ENCODE results near the gene MRPL18. TPM values are rescaled to one million over a fixed set of nuclear protein-coding genes. Genes with fewer than 3 reads are reported as not detected.
"Not testable (repeated sequence)": the region's sequence is repeated elsewhere in the genome, so short reads cannot be mapped to it uniquely, and the experiment has no call there.

Gene MRPL18
- total RNA-seq: 46.0 TPM
- long read RNA-seq, transcript MRPL18-201 (4 exons, 978 nt): major isoform, 35 of 46 reads
- long read RNA-seq, partial matches to known transcripts: 1 of 46 reads
- long read RNA-seq, other reads (novel, unspliced or antisense): 10 of 46 reads

DNA sequence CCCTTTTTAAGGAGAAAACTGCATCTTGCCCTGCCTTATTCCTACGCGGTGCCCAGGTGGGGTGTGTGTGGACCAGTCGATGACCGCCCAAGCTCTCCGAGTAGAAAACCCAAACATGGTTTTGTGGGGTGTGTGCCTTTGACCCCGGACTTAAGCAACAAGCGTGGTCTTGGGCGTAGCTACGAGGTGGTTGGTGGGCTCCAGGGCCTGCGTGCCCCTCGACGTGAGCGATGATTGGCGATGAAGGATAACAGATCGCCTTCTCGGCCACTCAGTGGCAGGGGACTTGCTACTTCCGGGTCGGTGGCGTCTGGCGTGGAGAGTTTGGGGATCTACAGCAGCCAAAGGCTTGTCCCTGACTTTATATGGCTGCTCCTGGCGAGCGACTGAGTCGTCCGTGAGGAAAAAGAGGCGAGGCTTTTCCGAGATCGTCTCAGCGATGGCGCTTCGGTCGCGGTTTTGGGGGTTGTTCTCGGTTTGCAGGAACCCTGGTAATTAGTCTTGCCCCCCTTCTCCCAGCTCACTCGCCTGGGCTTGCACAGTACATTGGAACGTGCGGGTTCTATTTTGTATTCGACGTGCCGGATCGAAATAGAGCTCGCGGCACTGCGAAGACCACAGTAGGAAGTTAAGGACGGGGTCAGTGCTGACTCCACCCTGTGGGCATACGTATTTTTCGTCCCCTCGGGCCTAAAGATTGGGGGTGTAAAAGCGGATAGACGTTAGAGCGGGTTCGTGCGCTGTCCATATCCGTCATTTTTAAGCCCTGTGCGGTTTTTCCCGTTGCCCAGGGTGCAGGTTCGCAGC, at the start of gene MRPL18:
TSS of gene MRPL18 (plus strand) at position 319 of the 807 bp plus-strand sequence. CDS start at position 440, 121 bp downstream.
- H3K27ac ChIP-seq: peak within 1 kb of the TSS; percentile 90
- ATAC-seq: peak; percentile 92
- intact Hi-C loops (cut with DNase I): no loop called here
- no peaks in the 10 kb centered on the region for H3K9me3 ChIP-seq
- H3K4me1 ChIP-seq: peaks cover 31% of the 10 kb centered on the region
- H3K4me3 ChIP-seq: peak within 1 kb of the TSS; percentile 98
- DNase-seq: peak; percentile 96
- no peak for TF ChIP-seq CTCF (IDR thresholded peaks at IDR 0.05)
- peaks cover 54% of the 10 kb centered on the region for H3K36me3 ChIP-seq
- no peaks in the 10 kb centered on the region for H3K27me3 ChIP-seq

- ATAC-seq (no peak), DNase-seq (no peak)
- H3K4me3 ChIP-seq: no peak overlapping the region
- no peak overlapping the region for H3K27ac ChIP-seq
- H3K27me3 ChIP-seq: no peaks in the 10 kb centered on the region
- peaks cover 97% of the 10 kb centered on the region for H3K36me3 ChIP-seq
- H3K9me3 ChIP-seq: no peaks in the 10 kb centered on the region
- intact Hi-C loops (cut with DNase I): no loop called here
- H3K4me1 ChIP-seq: peaks cover 12% of the 10 kb centered on the region
- TF ChIP-seq CTCF (IDR thresholded peaks at IDR 0.05): no peak
These were observed 48.1 kb upstream of the MRPL18 start for GRCh38 chr6:159742165-159742564.

DNA sequence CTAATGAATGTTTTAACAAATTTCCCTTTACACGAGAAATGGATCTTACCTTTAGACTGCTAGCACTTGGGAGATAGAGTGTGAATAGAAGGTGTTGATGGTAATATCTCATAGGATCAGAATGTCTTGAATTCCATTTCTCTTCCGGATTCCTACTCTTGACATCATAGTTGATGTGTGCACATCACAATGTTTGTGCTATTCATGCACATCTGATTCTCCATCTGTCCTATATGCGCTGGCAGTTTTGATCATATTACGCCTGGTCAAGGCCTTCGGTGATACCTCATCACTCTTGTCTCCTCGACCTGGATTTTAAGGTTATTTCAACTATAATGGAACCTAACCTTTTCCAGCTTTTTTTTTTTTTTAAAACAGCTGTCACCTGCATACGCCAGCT, 45.2 kb upstream of the MRPL18 start:
- ATAC-seq (no peak), DNase-seq (no peak)
- intact Hi-C loops (cut with DNase I): no loop called here
- no peak overlapping the region for H3K27ac ChIP-seq
- H3K9me3 ChIP-seq: no peaks in the 10 kb centered on the region
- H3K27me3 ChIP-seq: no peaks in the 10 kb centered on the region
- H3K4me1 ChIP-seq: no peaks in the 10 kb centered on the region
- peaks cover 100% of the 10 kb centered on the region for H3K36me3 ChIP-seq
- H3K4me3 ChIP-seq: no peak overlapping the region
- TF ChIP-seq CTCF (IDR thresholded peaks at IDR 0.05): no peak

GRCh38 chr6:159746759-159747158, 43.5 kb upstream of the MRPL18 start:
- Histone ChIP-seq H3K36me3 (peaks cover 100% of the 10 kb centered on the region), H3K9me3 (no peaks in the 10 kb centered on the region), H3K4me3 (no peak overlapping the region), H3K4me1 (no peaks in the 10 kb centered on the region), H3K27me3 (no peaks in the 10 kb centered on the region), H3K27ac (no peak overlapping the region)
- intact Hi-C loops (cut with DNase I): no loop called here
- no peak for TF ChIP-seq CTCF (IDR thresholded peaks at IDR 0.05)
- ATAC-seq (no peak), DNase-seq (no peak)

- H3K9me3 ChIP-seq; H3K27ac ChIP-seq; ATAC-seq; H3K4me3 ChIP-seq; H3K27me3 ChIP-seq; intact Hi-C loops (cut with DNase I); H3K4me1 ChIP-seq; DNase-seq: not testable (repeated sequence)
- peaks cover 98% of the 10 kb centered on the region for H3K36me3 ChIP-seq
These were observed 42.1 kb upstream of the MRPL18 start for GRCh38 chr6:159748127-159748526.

- H3K27ac ChIP-seq: no peak overlapping the region
- H3K36me3 ChIP-seq: peaks cover 98% of the 10 kb centered on the region
- ATAC-seq (no peak), DNase-seq (no peak)
- H3K4me1 ChIP-seq: no peaks in the 10 kb centered on the region
- no peaks in the 10 kb centered on the region for H3K9me3 ChIP-seq
- H3K4me3 ChIP-seq: no peak overlapping the region
- no peak for TF ChIP-seq CTCF (IDR thresholded peaks at IDR 0.05)
- H3K27me3 ChIP-seq: no peaks in the 10 kb centered on the region
- intact Hi-C loops (cut with DNase I): no loop called here
These were observed 38.8 kb upstream of the MRPL18 start for GRCh38 chr6:159751448-159751847.
